Measurements from ENCODE around the gene TSKS.

TSKS gene

DNA sequence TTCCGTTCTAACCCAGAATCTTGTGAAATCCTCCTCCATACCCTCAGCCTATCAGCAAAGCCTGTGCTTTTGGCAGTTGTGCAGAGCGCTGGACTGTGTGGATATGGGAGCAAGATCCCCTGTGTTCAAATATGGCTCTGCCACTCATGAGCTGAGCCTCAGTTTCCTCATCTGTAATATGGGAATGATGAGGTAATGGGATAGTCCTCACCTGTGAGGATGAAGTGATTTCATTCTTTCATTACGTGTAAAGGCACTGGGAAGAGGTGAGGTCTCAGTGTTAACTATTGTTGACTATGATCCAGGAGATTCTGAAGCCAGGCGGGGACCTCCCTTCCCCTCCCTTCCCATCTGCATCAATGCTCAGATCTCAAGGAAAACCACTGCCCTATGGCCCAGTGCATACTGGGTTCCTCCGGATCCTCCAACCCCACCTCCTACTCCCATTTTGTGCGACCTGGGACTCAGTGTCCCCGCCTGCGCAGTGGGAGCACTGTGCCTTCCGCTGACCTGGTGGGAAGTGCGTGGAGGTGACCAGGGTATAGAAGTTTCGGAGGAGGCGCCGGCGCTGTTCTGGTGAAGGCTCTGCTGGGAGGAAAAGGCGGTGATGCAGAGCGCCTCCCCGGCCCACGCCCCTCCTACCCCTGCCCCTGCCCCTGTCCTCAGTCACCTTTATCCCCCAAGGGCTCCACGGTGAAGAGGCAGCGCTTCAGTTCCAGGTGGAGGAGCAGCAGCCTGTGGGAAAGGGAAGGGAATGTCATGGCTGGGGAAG lies 45.0 kb upstream of the TSKS start:
- no peak for DNase-seq (ENCODE audit: low read depth)
- TF ChIP-seq, protein P1, sequence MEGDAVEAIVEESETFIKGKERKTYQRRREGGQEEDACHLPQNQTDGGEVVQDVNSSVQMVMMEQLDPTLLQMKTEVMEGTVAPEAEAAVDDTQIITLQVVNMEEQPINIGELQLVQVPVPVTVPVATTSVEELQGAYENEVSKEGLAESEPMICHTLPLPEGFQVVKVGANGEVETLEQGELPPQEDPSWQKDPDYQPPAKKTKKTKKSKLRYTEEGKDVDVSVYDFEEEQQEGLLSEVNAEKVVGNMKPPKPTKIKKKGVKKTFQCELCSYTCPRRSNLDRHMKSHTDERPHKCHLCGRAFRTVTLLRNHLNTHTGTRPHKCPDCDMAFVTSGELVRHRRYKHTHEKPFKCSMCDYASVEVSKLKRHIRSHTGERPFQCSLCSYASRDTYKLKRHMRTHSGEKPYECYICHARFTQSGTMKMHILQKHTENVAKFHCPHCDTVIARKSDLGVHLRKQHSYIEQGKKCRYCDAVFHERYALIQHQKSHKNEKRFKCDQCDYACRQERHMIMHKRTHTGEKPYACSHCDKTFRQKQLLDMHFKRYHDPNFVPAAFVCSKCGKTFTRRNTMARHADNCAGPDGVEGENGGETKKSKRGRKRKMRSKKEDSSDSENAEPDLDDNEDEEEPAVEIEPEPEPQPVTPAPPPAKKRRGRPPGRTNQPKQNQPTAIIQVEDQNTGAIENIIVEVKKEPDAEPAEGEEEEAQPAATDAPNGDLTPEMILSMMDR (IDR thresholded peaks at IDR 0.05; ENCODE audit: insufficient read depth, low read depth, low read length, missing control alignments), result no peak
- no peak overlapping the region for H3K4me3 ChIP-seq (ENCODE audit: low read length)

GRCh38 chr19:49807058-49807903 lies 44.2 kb upstream of the TSKS start:
- TF ChIP-seq, protein P1 (IDR thresholded peaks at IDR 0.05; ENCODE audit: insufficient read depth, low read depth, low read length, missing control alignments), result no peak
- H3K4me3 ChIP-seq (ENCODE audit: low read length), result no peak overlapping the region
- DNase-seq (ENCODE audit: low read depth), result no peak

DNA sequence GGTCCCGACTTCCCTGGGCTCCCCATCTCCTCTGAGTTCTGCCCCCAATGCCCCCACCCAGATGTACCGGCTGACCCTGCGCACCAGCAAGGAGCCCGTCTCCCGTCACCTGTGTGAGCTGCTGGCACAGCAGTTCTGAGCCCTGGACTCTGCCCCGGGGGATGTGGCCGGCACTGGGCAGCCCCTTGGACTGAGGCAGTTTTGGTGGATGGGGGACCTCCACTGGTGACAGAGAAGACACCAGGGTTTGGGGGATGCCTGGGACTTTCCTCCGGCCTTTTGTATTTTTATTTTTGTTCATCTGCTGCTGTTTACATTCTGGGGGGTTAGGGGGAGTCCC lies 43.5 kb upstream of the TSKS start:
- DNase-seq (ENCODE audit: low read depth), result no peak
- H3K4me3 ChIP-seq (ENCODE audit: low read length), result no peak overlapping the region
- TF ChIP-seq, protein P1 (IDR thresholded peaks at IDR 0.05; ENCODE audit: insufficient read depth, low read depth, low read length, missing control alignments), result no peak

DNA sequence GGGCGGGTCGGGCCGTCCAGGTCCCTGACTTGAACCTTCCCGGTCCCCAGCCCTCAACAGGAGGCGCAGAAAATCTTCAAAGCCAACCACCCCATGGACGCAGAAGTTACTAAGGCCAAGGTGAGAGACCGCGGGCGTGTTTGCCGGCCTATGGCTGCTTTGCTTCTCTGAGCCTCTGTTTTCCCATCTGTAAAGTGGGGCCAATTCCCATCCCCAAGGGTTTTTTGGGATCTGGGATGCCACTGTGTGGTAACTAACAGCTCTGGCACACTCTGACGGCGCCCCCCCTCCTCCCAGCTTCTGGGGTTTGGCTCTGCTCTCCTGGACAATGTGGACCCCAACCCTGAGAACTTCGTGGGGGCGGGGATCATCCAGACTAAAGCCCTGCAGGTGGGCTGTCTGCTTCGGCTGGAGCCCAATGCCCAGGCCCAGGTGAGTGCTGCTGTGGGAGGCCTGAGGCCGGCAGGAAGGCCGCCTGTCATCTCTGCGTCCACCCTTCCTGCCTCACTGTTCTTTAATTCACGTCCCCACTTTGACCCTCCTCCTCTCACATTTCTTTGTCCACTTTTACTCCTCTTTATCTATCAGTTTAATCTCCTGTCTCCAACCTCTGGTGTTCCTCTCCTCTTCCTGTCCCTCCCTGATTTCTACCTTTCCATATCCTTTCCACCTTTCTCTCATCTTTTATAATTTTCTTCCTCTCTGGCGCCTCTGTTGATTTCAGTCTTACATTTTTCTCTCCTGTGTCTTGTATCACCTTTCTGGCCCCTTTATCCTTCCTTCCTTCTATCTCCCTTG lies 42.9 kb upstream of the TSKS start:
- TF ChIP-seq, protein P1 (IDR thresholded peaks at IDR 0.05; ENCODE audit: insufficient read depth, low read depth, low read length, missing control alignments), result no peak
- DNase-seq (ENCODE audit: low read depth), result no peak
- H3K4me3 ChIP-seq (ENCODE audit: low read length), result no peak overlapping the region

DNA sequence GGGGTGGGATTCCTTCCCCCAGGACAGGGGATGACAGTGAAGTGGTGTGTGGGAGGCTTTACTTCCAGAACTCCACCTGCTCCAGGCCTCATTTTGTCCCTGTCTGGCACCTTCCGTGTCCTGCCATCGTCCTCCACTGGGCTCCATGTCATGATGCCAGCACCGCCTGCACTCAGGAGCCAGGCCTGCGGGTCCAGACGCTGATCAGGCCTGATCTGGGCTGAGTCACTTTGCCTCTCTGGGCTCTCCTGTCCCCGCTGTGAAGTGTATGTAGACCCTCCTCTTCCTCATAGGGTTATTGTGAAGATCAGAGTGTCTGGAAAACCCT lies 40.4 kb upstream of the TSKS start:
- no peak overlapping the region for H3K4me3 ChIP-seq (ENCODE audit: low read length)
- TF ChIP-seq, protein P1 (IDR thresholded peaks at IDR 0.05; ENCODE audit: insufficient read depth, low read depth, low read length, missing control alignments), result no peak
- DNase-seq (ENCODE audit: low read depth), result no peak

DNA sequence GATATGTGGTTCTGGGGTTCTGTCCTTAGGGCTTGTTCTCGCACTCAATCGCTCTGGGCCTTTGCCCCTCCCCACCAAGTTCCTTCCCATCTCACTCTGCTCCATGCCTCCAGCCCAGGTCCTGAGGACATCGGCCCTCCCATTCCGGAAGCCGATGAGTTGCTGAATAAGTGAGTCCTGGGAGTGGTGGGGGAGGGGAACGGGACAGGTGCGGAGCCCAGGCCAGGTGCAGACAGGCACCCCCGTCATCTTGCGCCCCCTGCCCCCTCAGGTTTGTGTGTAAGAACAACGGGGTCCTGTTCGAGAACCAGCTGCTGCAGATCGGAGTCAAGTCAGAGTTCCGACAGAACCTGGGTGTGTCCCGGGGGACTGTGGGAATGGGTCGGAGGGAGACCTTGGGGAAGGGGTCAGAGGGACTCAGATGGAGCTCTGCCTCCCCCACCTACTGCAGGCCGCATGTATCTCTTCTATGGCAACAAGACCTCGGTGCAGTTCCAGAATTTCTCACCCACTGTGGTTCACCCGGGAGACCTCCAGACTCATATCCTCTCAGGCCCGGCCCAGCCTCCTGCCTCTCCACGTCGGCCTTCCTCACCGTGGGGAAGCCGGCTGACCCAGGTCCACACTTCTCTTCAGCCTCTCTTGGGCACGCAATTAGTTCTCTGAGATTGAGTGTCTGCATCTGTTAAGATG lies 39.9 kb upstream of the TSKS start:
- TF ChIP-seq, protein P1 (IDR thresholded peaks at IDR 0.05; ENCODE audit: insufficient read depth, low read depth, low read length, missing control alignments), result no peak
- DNase-seq (ENCODE audit: low read depth), result no peak
- H3K4me3 ChIP-seq (ENCODE audit: low read length), result no peak overlapping the region
